Measurements from ENCODE around the gene PLK4.
"Not testable (repeated sequence)": the region's sequence is repeated elsewhere in the genome, so short reads cannot be mapped to it uniquely, and the experiment has no call there.

The PLK4 gene

GRCh38 chr4:127917151-127917550 lies 36.5 kb downstream of the PLK4 start:
- DNase-seq, result no peak

- DNase-seq, result no peak
Measured at GRCh38 chr4:127920521-127920920, 39.8 kb downstream of the PLK4 start.

- DNase-seq, result no peak
Measured at GRCh38 chr4:127922226-127922625, 41.5 kb downstream of the PLK4 start.

GRCh38 chr4:127925720-127926119 lies 45.0 kb downstream of the PLK4 start:
- DNase-seq, result not testable (repeated sequence)

GRCh38 chr4:127930175-127930574 lies 49.5 kb downstream of the PLK4 start:
- no peak for DNase-seq

- not testable (repeated sequence) for DNase-seq
Measured at GRCh38 chr4:127931836-127932235, 51.1 kb downstream of the PLK4 start.

- no peak for DNase-seq
Measured at GRCh38 chr4:127936974-127937373, 56.3 kb downstream of the PLK4 start.

All from NCI-H1417 (cell line).